ENCODE data around the gene CFAP73.

CFAP73 gene

DNA sequence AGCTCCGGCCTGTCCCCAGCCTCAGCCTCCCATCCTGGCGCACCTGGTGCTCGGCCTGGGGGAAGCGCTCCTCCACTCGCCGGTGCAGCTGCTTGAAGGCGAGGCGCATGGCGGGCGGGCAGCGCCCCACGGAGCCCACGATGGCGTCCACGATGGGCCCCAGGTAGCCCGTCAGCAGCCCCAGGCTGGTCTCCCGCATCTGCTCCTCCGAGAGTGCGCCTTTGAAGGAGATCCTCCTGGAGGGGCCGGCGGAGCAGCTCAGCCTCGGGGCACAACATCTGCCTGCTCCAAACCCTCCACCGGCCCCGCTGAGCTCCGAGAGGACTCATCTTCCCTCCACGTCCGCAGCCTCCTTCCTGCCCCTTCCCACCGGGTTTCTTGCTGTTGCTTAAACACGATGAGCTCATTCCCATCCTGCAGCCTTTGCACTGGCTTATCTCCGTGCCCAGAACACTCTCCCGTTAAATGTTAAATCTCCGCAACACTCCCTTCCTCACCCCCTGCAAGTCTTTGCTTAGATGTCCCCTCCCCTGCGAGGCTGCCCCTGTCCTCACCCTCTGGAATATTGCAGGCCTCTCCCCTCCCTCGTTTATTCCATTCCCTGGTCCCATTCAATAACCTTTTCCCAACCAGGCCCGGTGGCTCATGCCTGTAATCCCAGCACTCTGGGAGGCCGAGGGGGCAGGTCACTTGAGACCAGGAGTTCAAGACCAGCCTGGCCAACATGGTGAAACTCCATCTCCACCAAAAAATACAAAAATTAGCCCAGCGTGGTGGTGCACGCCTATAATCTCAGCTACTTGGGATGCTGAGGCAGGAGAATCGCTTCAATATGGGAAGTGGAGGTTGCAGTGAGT is 37.3 kb upstream of the CFAP73 start:
- TF ChIP-seq, protein P1, sequence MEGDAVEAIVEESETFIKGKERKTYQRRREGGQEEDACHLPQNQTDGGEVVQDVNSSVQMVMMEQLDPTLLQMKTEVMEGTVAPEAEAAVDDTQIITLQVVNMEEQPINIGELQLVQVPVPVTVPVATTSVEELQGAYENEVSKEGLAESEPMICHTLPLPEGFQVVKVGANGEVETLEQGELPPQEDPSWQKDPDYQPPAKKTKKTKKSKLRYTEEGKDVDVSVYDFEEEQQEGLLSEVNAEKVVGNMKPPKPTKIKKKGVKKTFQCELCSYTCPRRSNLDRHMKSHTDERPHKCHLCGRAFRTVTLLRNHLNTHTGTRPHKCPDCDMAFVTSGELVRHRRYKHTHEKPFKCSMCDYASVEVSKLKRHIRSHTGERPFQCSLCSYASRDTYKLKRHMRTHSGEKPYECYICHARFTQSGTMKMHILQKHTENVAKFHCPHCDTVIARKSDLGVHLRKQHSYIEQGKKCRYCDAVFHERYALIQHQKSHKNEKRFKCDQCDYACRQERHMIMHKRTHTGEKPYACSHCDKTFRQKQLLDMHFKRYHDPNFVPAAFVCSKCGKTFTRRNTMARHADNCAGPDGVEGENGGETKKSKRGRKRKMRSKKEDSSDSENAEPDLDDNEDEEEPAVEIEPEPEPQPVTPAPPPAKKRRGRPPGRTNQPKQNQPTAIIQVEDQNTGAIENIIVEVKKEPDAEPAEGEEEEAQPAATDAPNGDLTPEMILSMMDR (IDR thresholded peaks at IDR 0.05): no peak
- Histone ChIP-seq H3K9me3 (ENCODE audit: control insufficient read depth, low read length) (no peaks in the 10 kb centered on the region), H2AFZ (no peak overlapping the region), H3K79me2 (peaks cover 2% of the 10 kb centered on the region), H3K9ac (no peak overlapping the region), H3K4me1 (peaks cover 15% of the 10 kb centered on the region), H3K27ac (no peak overlapping the region), H3K4me2 (ENCODE audit: low read length) (no peak overlapping the region), H3K4me3 (ENCODE audit: low read depth, low read length) (no peak overlapping the region), H3K27me3 (ENCODE audit: control insufficient read depth, insufficient read depth, low read length) (no peaks in the 10 kb centered on the region), H3K36me3 (ENCODE audit: control insufficient read depth, insufficient read depth, low read length) (no peaks in the 10 kb centered on the region)

DNA sequence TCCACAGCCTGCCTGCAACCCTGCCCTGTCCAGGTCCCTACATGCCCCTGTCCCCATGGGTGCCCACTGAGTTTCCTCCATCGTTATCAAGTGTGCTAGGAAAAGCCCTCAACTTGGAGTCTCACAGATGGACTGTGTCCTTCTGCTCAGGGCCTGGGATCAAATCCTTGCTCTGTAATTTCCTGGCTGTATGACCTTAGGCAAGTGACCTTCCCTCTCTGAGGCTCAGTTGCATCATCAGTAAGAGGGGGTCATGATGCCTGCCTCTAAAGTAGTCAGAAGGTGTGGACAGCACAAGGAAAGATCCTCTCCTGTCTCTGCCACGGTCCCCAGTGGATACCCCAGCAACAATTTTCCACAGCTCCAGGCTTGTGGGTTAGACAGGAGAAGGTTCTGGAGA is 36.1 kb upstream of the CFAP73 start:
- Histone ChIP-seq H3K4me3 (ENCODE audit: low read depth, low read length) (no peak overlapping the region), H2AFZ (no peak overlapping the region), H3K27me3 (ENCODE audit: control insufficient read depth, insufficient read depth, low read length) (no peaks in the 10 kb centered on the region), H3K9ac (no peak overlapping the region), H3K4me1 (peaks cover 18% of the 10 kb centered on the region), H3K27ac (no peak overlapping the region), H3K36me3 (ENCODE audit: control insufficient read depth, insufficient read depth, low read length) (no peaks in the 10 kb centered on the region), H3K9me3 (ENCODE audit: control insufficient read depth, low read length) (no peaks in the 10 kb centered on the region), H3K79me2 (peaks cover 2% of the 10 kb centered on the region), H3K4me2 (ENCODE audit: low read length) (no peak overlapping the region)
- TF ChIP-seq, protein P1 (IDR thresholded peaks at IDR 0.05): no peak

DNA sequence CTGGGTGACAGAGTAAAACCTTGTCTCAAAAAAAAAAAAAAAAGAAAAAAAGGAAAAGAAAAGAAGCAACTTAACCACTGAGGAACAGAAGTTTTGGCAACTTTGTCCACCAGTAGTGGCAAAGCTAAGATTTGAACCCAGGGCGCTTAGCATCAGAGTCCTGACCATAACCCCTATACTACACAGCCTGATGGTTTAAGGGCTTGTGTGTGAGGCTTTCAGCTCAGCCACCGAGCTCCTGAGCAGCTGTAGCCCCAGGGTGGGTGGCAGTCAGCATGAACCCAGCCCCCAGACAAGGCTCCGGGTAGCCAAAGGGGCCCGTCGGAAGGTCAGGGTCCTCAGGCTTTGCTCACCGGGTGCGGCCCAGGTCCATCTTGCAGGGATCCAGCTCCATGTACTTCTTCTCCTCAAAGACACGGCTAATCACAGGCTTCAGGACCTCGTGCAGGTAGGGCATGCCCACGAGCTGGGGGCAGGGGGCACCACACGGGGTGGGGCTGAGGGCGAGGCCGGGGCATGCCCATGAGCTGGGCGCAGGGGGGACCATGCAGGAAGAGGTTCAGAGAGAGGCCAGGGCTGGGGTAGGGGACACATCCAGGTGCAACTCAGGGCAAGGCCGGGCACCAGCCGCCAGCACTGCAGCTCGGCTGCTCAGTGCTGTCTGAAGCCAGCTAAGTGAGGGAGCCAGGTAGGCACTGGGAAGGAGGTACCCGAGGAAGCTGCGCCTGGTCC is 34.9 kb upstream of the CFAP73 start:
- Histone ChIP-seq H3K27ac (no peak overlapping the region), H3K4me2 (ENCODE audit: low read length) (no peak overlapping the region), H3K79me2 (peaks cover 6% of the 10 kb centered on the region), H2AFZ (no peak overlapping the region), H3K36me3 (ENCODE audit: control insufficient read depth, insufficient read depth, low read length) (no peaks in the 10 kb centered on the region), H3K4me3 (ENCODE audit: low read depth, low read length) (no peak overlapping the region), H3K9me3 (ENCODE audit: control insufficient read depth, low read length) (no peaks in the 10 kb centered on the region), H3K4me1 (peaks cover 14% of the 10 kb centered on the region), H3K9ac (no peak overlapping the region), H3K27me3 (ENCODE audit: control insufficient read depth, insufficient read depth, low read length) (no peaks in the 10 kb centered on the region)
- TF ChIP-seq, protein P1 (IDR thresholded peaks at IDR 0.05): no peak

DNA sequence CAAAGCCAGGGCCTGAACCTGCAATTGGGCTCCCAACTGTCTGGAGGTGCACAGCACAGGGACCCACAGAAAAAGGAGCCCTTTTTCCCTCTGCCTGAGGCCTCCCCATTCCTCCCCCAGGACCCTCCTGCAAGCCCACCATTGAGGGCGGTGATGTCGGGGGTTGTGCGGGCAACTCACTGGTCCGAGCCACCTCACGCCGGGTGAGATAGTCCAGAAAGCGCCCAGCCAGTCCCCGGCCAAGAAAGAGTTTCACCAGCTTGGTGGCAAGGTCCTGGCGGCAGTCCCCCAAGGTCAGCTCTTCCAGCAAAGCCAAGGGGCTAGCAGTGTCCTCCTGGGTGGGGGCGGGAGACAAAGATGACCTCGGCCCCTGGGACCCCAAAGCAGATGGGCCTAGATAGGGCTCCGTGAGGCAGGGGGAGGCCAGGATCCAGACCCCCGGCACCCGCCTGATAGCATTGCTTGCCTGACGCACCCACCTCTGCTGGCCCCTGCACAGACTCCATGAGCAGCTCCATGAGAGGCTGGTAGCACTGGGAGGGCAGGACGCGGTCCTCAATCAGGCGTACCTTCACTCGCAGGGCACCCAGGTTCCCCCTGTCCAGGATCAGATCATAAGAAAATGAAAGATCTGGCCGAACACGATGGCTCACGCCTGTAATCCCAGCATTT is 33.9 kb upstream of the CFAP73 start:
- H3K27me3 ChIP-seq (ENCODE audit: control insufficient read depth, insufficient read depth, low read length): no peaks in the 10 kb centered on the region
- H3K9ac ChIP-seq: no peak overlapping the region
- peaks cover 6% of the 10 kb centered on the region for H3K79me2 ChIP-seq
- no peaks in the 10 kb centered on the region for H3K36me3 ChIP-seq (ENCODE audit: control insufficient read depth, insufficient read depth, low read length)
- no peak overlapping the region for H3K27ac ChIP-seq
- peaks cover 9% of the 10 kb centered on the region for H3K4me1 ChIP-seq
- no peak overlapping the region for H3K4me3 ChIP-seq (ENCODE audit: low read depth, low read length)
- H3K4me2 ChIP-seq (ENCODE audit: low read length): no peak overlapping the region
- H2AFZ ChIP-seq: no peak overlapping the region
- no peaks in the 10 kb centered on the region for H3K9me3 ChIP-seq (ENCODE audit: control insufficient read depth, low read length)
- TF ChIP-seq, protein P1 (IDR thresholded peaks at IDR 0.05): no peak

All from parathyroid adenoma (tissue), 2 donors.